ENCODE data around the gene SHISA9.

Gene SHISA9

DNA sequence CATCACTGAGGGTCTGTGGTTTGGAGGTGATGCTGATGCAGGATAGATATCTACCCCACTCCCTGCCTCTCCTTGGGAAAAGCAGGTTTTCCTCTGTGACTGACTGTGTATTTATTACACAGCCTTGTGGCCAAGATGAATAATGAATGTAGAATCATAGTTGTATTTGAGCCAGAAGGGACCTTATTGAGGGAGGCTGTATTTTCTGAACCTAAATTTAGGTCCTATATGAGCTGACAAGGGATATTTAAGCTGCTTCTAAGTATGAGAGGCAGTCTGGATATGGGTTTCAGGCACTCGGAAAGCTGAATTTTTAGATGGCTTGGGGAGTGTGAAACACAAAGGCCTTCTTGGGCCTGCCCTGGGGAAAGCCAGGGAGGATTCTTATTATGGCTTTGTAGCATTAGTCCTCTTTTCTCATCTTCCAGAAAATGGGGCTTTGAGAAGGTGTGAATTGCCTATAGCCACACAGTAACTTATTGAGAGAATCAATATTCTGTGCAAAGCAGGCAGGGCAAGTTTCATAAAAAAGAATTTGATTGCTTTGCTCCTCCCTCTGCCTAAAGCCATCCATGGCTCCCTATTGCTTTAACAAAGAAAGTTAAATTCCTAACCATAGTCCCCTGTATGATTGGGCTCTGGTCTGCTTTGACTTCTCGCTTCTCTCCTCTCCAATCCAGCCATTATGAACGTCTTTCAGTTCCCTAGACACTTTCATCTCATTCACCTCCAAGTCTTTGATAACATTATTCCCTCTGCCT is 144.8 kb downstream of the SHISA9 start:
- Histone ChIP-seq H3K4me1 (ENCODE audit: control insufficient read depth, insufficient read depth, low read length, unreplicated experiment) (no peaks in the 10 kb centered on the region), H3K79me2 (ENCODE audit: control insufficient read depth, insufficient read depth, low read length, unreplicated experiment) (no peaks in the 10 kb centered on the region), H2AFZ (ENCODE audit: low read length, unreplicated experiment) (no peak overlapping the region), H3K27ac (ENCODE audit: low read depth, low read length) (no peak overlapping the region), H3K4me3 (ENCODE audit: low read depth, low read length) (no peak overlapping the region), H3K27me3 (ENCODE audit: insufficient read depth, low read length) (no peaks in the 10 kb centered on the region), H3K36me3 (ENCODE audit: insufficient read depth, low read length) (no peaks in the 10 kb centered on the region)

DNA sequence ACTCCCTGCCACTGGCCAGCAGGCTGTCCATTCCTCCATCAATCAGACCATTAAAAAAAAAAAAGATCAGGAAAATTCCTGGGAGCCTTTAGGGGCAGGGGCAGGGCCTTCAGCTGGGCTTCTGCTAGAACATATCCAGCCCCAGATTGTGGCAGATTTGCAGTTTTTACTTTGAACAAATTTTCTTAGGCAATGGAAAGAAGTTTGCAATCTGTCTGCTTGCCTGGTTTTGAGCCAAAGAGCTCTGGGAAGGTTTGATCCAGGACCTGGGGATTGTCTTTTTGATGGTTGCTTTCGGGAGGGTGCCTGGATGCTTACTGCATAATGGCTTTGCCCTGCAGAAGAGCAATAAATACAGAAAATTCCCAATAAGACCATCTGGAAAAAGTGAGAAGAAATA is 145.9 kb downstream of the SHISA9 start:
- H3K4me3 ChIP-seq (ENCODE audit: low read depth, low read length), result no peak overlapping the region
- no peaks in the 10 kb centered on the region for H3K36me3 ChIP-seq (ENCODE audit: insufficient read depth, low read length)
- H3K27me3 ChIP-seq (ENCODE audit: insufficient read depth, low read length), result no peaks in the 10 kb centered on the region
- H2AFZ ChIP-seq (ENCODE audit: low read length, unreplicated experiment), result no peak overlapping the region
- no peak overlapping the region for H3K27ac ChIP-seq (ENCODE audit: low read depth, low read length)
- H3K4me1 ChIP-seq (ENCODE audit: control insufficient read depth, insufficient read depth, low read length, unreplicated experiment), result no peaks in the 10 kb centered on the region
- H3K79me2 ChIP-seq (ENCODE audit: control insufficient read depth, insufficient read depth, low read length, unreplicated experiment), result no peaks in the 10 kb centered on the region

DNA sequence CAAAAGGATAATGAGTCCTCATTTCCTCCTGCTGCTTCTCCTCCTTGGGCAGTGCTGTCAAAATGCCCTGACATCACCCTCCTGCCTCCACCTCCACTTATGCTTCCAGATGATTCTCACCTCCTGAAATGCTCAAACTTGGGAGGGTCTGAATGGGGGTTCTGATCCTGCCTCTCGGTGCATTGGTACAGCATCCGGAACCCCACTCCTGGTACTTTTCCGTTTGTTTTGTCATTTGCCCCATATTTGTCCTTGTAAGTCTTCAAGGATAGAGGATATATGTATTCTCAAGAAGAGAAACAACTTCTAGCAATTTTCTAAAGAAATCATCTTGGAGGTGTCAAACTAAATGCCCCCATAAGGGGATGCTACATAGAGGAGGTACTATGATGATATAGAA is 148.3 kb downstream of the SHISA9 start:
- H3K27me3 ChIP-seq (ENCODE audit: insufficient read depth, low read length), result no peaks in the 10 kb centered on the region
- no peaks in the 10 kb centered on the region for H3K36me3 ChIP-seq (ENCODE audit: insufficient read depth, low read length)
- no peaks in the 10 kb centered on the region for H3K79me2 ChIP-seq (ENCODE audit: control insufficient read depth, insufficient read depth, low read length, unreplicated experiment)
- H2AFZ ChIP-seq (ENCODE audit: low read length, unreplicated experiment), result no peak overlapping the region
- H3K4me1 ChIP-seq (ENCODE audit: control insufficient read depth, insufficient read depth, low read length, unreplicated experiment), result no peaks in the 10 kb centered on the region
- H3K4me3 ChIP-seq (ENCODE audit: low read depth, low read length), result no peak overlapping the region
- no peak overlapping the region for H3K27ac ChIP-seq (ENCODE audit: low read depth, low read length)

DNA sequence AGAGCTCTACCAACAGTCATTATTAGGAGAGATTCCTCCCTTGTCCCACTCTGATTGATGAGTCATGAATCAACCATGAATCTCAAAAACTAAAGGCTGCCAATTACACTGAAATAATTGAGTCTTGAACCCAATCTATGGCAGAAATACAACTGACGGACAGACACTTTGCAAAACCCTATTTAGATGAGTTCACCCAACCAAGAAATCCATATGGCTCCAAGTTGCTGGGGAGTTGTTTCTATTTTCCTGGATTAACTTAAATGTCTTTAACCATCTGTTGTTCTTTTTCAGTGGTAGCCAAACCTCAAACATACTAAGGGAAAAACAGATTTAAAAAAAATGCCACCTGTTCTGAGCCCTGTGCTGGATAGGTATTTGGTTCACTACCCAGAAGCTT is 151.0 kb downstream of the SHISA9 start:
- no peaks in the 10 kb centered on the region for H3K79me2 ChIP-seq (ENCODE audit: control insufficient read depth, insufficient read depth, low read length, unreplicated experiment)
- no peaks in the 10 kb centered on the region for H3K27me3 ChIP-seq (ENCODE audit: insufficient read depth, low read length)
- H3K4me3 ChIP-seq (ENCODE audit: low read depth, low read length), result no peak overlapping the region
- H3K36me3 ChIP-seq (ENCODE audit: insufficient read depth, low read length), result no peaks in the 10 kb centered on the region
- no peak overlapping the region for H2AFZ ChIP-seq (ENCODE audit: low read length, unreplicated experiment)
- no peaks in the 10 kb centered on the region for H3K4me1 ChIP-seq (ENCODE audit: control insufficient read depth, insufficient read depth, low read length, unreplicated experiment)
- H3K27ac ChIP-seq (ENCODE audit: low read depth, low read length), result no peak overlapping the region

DNA sequence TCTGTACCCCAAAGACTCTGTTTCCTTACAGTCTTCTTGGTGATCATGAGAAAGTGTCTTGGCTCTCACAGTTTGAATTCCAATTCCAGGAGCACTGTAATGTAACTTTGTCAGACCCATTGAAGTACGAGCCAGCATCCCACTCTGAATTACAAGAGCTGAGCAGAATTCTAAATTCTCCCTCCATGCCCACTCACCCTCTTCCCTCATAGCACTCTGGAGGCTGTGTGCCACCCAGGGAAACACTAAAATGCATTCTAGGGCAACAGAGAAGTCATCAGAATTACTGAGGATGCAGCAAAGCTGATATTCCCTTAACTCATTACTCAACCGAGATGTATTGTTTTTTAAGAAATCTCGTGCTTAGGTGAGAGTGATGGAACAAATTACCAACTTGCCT is 154.1 kb downstream of the SHISA9 start:
- Histone ChIP-seq H3K36me3 (ENCODE audit: insufficient read depth, low read length) (no peaks in the 10 kb centered on the region), H3K27me3 (ENCODE audit: insufficient read depth, low read length) (no peaks in the 10 kb centered on the region), H3K4me1 (ENCODE audit: control insufficient read depth, insufficient read depth, low read length, unreplicated experiment) (no peaks in the 10 kb centered on the region), H3K27ac (ENCODE audit: low read depth, low read length) (no peak overlapping the region), H3K79me2 (ENCODE audit: control insufficient read depth, insufficient read depth, low read length, unreplicated experiment) (no peaks in the 10 kb centered on the region), H2AFZ (ENCODE audit: low read length, unreplicated experiment) (no peak overlapping the region), H3K4me3 (ENCODE audit: low read depth, low read length) (no peak overlapping the region)

DNA sequence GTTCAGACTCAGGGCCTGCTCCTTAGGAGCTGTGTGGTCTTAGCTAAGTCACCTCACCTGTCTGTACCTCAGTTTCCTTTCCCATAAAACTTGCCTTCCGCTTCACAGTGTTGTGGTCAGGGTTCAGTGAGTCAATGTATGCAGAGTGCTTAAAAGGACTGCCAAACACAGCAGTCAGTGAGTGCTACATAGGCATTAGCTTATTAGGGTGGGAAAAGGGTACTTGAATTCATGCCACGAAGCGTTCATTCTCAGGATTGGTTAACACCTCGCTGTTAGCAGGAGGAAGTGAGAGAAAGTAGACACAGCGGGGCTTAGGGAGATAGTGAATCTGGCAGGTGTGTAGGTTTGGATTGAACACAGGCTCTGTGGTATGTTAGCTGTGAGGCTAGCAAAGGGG is 155.2 kb downstream of the SHISA9 start:
- no peak overlapping the region for H3K27ac ChIP-seq (ENCODE audit: low read depth, low read length)
- no peaks in the 10 kb centered on the region for H3K36me3 ChIP-seq (ENCODE audit: insufficient read depth, low read length)
- H2AFZ ChIP-seq (ENCODE audit: low read length, unreplicated experiment), result no peak overlapping the region
- no peaks in the 10 kb centered on the region for H3K27me3 ChIP-seq (ENCODE audit: insufficient read depth, low read length)
- H3K4me1 ChIP-seq (ENCODE audit: control insufficient read depth, insufficient read depth, low read length, unreplicated experiment), result no peaks in the 10 kb centered on the region
- no peaks in the 10 kb centered on the region for H3K79me2 ChIP-seq (ENCODE audit: control insufficient read depth, insufficient read depth, low read length, unreplicated experiment)
- H3K4me3 ChIP-seq (ENCODE audit: low read depth, low read length), result no peak overlapping the region

DNA sequence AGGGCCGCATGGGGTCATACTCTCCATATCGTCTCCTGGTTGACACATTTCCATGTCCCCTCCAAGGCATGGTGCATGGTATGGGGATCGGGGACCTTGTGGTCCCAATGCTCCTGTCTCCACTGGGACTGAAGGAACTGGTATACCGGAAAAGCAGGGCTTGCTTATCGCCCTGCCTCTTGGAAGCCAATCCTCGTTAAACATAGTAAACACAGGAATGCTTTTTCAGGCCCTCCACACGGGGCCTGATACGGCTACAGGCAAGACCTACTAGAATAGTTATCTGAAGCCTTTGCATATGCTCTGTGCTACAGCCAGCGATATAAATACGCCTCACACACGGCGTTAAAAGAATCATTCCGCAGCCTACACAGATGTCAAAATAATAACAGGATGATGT is 159.5 kb downstream of the SHISA9 start:
- Histone ChIP-seq H3K36me3 (ENCODE audit: insufficient read depth, low read length) (no peaks in the 10 kb centered on the region), H3K27ac (ENCODE audit: low read depth, low read length) (no peak overlapping the region), H3K4me3 (ENCODE audit: low read depth, low read length) (no peak overlapping the region), H3K79me2 (ENCODE audit: control insufficient read depth, insufficient read depth, low read length, unreplicated experiment) (no peaks in the 10 kb centered on the region), H3K4me1 (ENCODE audit: control insufficient read depth, insufficient read depth, low read length, unreplicated experiment) (no peaks in the 10 kb centered on the region), H3K27me3 (ENCODE audit: insufficient read depth, low read length) (no peaks in the 10 kb centered on the region), H2AFZ (ENCODE audit: low read length, unreplicated experiment) (no peak overlapping the region)

DNA sequence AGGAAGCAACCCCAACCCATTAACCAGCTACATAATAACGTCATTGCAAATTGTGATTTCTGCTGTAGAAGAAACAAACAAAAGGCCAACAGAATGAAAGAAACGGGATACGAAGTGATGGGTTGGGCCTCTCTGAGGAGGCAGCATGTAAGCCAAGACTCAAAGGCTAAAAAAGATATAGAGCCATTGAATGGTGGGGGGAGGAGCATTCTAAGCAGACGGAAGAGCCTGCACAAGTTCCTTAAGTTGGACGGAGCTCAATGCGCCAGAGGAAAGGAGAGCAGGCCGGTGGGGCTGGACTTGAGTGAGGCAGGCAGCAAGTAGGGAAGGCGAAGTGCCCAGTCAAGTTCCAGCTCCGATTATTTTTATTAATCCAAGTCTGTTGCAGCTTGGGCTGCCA is 160.3 kb downstream of the SHISA9 start:
- Histone ChIP-seq H3K79me2 (ENCODE audit: control insufficient read depth, insufficient read depth, low read length, unreplicated experiment) (no peaks in the 10 kb centered on the region), H3K36me3 (ENCODE audit: insufficient read depth, low read length) (no peaks in the 10 kb centered on the region), H3K4me1 (ENCODE audit: control insufficient read depth, insufficient read depth, low read length, unreplicated experiment) (no peaks in the 10 kb centered on the region), H3K27ac (ENCODE audit: low read depth, low read length) (no peak overlapping the region), H3K27me3 (ENCODE audit: insufficient read depth, low read length) (no peaks in the 10 kb centered on the region), H2AFZ (ENCODE audit: low read length, unreplicated experiment) (no peak overlapping the region), H3K4me3 (ENCODE audit: low read depth, low read length) (no peak overlapping the region)

DNA sequence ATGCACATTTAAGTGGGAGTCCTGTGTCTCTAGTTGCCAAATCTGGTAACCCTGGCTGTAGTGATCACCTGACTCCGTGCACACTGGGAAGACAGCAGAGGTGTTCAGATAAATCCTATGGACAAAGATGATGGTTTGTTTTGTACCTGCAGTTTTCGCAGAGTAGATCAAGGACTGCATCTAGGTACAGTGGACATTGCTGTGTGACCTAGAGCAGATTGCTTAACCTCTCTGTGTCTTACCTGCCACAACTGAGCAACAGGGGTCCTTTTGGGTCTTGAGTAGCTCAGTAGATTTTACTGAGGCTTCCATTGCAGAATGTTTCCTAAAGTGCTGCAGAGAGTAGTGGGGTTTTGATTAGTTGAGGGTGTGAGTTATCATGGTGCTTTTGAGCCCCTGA is 160.8 kb downstream of the SHISA9 start:
- Histone ChIP-seq H3K4me3 (ENCODE audit: low read depth, low read length) (no peak overlapping the region), H3K79me2 (ENCODE audit: control insufficient read depth, insufficient read depth, low read length, unreplicated experiment) (no peaks in the 10 kb centered on the region), H3K4me1 (ENCODE audit: control insufficient read depth, insufficient read depth, low read length, unreplicated experiment) (no peaks in the 10 kb centered on the region), H2AFZ (ENCODE audit: low read length, unreplicated experiment) (no peak overlapping the region), H3K36me3 (ENCODE audit: insufficient read depth, low read length) (no peaks in the 10 kb centered on the region), H3K27me3 (ENCODE audit: insufficient read depth, low read length) (no peaks in the 10 kb centered on the region), H3K27ac (ENCODE audit: low read depth, low read length) (no peak overlapping the region)

DNA sequence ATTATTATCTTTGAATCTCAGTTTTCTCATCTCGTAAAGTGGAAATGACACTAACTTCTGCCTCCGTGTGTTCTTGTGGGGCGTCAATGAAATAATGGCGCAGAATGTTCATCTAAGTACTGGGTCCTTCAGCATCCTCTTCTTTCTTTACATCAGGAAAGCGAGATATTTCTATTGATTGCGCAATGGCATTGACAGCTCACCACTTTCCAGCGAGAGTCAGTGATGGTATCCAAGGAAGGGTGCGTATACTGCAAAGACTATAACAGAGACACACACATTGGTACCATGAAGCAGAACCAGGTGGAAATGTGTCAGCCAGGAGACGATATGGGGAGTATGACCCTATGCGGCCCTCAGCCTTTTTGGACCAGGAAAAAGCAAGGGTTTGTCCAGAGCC is 162.1 kb downstream of the SHISA9 start:
- no peak overlapping the region for H2AFZ ChIP-seq (ENCODE audit: low read length, unreplicated experiment)
- no peaks in the 10 kb centered on the region for H3K36me3 ChIP-seq (ENCODE audit: insufficient read depth, low read length)
- no peaks in the 10 kb centered on the region for H3K27me3 ChIP-seq (ENCODE audit: insufficient read depth, low read length)
- no peak overlapping the region for H3K4me3 ChIP-seq (ENCODE audit: low read depth, low read length)
- H3K79me2 ChIP-seq (ENCODE audit: control insufficient read depth, insufficient read depth, low read length, unreplicated experiment), result no peaks in the 10 kb centered on the region
- no peaks in the 10 kb centered on the region for H3K4me1 ChIP-seq (ENCODE audit: control insufficient read depth, insufficient read depth, low read length, unreplicated experiment)
- H3K27ac ChIP-seq (ENCODE audit: low read depth, low read length), result no peak overlapping the region

DNA sequence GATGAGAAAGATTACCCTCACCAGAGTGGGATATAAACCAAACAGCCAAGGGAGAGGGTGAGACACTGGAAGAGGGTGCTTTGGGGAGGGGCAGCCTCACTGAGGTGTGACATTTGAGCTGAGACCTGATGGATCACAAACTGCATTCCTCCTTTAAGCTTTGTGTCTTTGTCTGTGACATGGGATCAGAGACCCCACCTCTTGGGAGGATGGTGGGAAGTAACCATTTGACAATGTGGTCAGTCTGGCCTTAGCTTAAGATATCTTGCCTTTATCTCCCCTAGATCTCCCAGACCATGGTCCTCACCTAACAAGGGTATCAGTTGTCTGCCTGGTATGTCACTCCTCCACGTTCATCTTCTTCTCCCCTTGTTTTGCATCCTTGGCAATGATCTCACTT is 163.4 kb downstream of the SHISA9 start:
- Histone ChIP-seq H3K36me3 (ENCODE audit: insufficient read depth, low read length) (no peaks in the 10 kb centered on the region), H3K4me3 (ENCODE audit: low read depth, low read length) (no peak overlapping the region), H3K27ac (ENCODE audit: low read depth, low read length) (no peak overlapping the region), H3K4me1 (ENCODE audit: control insufficient read depth, insufficient read depth, low read length, unreplicated experiment) (no peaks in the 10 kb centered on the region), H3K27me3 (ENCODE audit: insufficient read depth, low read length) (no peaks in the 10 kb centered on the region), H2AFZ (ENCODE audit: low read length, unreplicated experiment) (no peak overlapping the region), H3K79me2 (ENCODE audit: control insufficient read depth, insufficient read depth, low read length, unreplicated experiment) (no peaks in the 10 kb centered on the region)

Measured in ACC112 (cell line).